Measurements from ENCODE around the gene PAFAH1B1. TPM values are rescaled to one million over a fixed set of nuclear protein-coding genes. Genes with fewer than 3 reads are reported as not detected.

PAFAH1B1 gene
- total RNA-seq, 2 experiments from 2014 or later = 120 to 123 TPM

DNA sequence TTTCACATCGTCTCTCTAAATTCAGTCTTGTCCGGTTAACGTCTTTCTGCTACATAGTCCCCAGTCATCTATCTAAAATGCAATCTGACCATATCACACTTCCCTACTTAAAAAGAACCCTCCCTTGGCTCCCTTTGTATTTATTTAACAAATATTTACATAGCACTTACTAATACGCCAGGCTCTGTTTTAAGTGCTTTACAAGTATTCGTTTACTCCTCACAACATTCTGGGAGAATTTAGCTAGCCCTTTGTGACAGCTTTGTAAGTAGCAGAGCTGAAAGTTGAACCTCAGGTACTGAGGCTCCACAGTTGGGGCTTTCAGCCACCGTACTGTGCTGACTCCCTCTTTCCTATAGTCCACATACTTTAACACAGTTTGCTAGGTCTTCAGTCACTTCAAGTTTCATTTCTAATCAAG, 9.2 kb downstream of the PAFAH1B1 start:
- H3K4me3 Mint-ChIP-seq = peak overlapping the region; percentile 7
- DNase-seq (no peak), ATAC-seq (ENCODE audit: poor library complexity) (no peak)
- CTCF ChIA-PET = interaction anchor here (1.3 kb wide), 1 partner anchor 9 kb away, joined by 3 read pairs; the partner anchor contains the start of gene PAFAH1B1
- peaks cover 30% of the 10 kb centered on the region for H3K36me3 Mint-ChIP-seq (ENCODE audit: low read depth)
- Histone ChIP-seq H3K27me3 (ENCODE audit: control insufficient read depth in 1 of 2, insufficient read depth in 2 of 2, low read length in 2 of 2) (no peaks in the 10 kb centered on the region), H3K4me3 (ENCODE audit: low read length) (no peak overlapping the region), H3K4me1 (ENCODE audit: insufficient read depth, low read length) (peaks cover 64% of the 10 kb centered on the region), H3K9me3 (ENCODE audit: control insufficient read depth in 1 of 2, insufficient read depth in 1 of 2, low read length in 2 of 2) (no peaks in the 10 kb centered on the region), H3K27ac (ENCODE audit: low read depth in 1 of 2, low read length in 2 of 2) (no peak overlapping the region), H3K36me3 (ENCODE audit: insufficient read depth, low read length) (peaks cover 12% of the 10 kb centered on the region)
- TF ChIP-seq, protein P1, sequence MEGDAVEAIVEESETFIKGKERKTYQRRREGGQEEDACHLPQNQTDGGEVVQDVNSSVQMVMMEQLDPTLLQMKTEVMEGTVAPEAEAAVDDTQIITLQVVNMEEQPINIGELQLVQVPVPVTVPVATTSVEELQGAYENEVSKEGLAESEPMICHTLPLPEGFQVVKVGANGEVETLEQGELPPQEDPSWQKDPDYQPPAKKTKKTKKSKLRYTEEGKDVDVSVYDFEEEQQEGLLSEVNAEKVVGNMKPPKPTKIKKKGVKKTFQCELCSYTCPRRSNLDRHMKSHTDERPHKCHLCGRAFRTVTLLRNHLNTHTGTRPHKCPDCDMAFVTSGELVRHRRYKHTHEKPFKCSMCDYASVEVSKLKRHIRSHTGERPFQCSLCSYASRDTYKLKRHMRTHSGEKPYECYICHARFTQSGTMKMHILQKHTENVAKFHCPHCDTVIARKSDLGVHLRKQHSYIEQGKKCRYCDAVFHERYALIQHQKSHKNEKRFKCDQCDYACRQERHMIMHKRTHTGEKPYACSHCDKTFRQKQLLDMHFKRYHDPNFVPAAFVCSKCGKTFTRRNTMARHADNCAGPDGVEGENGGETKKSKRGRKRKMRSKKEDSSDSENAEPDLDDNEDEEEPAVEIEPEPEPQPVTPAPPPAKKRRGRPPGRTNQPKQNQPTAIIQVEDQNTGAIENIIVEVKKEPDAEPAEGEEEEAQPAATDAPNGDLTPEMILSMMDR (IDR thresholded peaks at IDR 0.05) = no peak
- POLR2A ChIA-PET = interaction anchor here (0.9 kb wide), 1 partner anchor 11 kb away, joined by 3 read pairs; no protein-coding TSS in a partner anchor
- no peaks in the 10 kb centered on the region for H3K27me3 Mint-ChIP-seq
- H3K27ac Mint-ChIP-seq = peak overlapping the region; percentile 1
- peaks cover 63% of the 10 kb centered on the region for H3K4me1 Mint-ChIP-seq (ENCODE audit: low read depth)
- intact Hi-C loops (cut with DNase I, micrococcal nuclease) = no loop called here
- no peaks in the 10 kb centered on the region for H3K9me3 Mint-ChIP-seq

DNA sequence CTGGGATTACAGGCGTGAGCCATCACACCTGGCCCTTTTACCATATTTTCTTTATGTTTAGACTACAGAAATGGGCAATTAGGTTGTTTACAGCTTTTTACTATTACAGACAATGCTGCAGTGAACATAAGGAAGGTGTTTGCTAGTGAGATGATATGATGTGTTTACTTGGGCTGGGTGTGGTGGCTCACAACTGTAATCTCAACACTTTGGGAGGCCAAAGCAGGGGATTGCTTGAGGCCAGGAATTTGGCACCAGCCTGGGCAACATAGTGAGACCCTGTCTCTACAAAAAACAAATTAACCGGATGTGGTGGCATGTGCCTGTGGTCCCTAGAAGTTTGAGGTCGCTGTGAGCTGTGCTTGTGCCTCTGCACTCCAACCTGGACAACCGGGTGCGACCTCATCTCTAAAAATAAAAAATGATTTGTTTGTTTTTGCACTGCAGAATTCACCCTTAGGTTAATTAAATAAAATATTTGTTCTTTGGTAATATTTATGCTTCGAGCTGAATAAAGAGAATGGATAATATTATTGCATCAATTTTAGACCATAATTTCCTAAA, 15.0 kb downstream of the PAFAH1B1 start:
- no peak for DNase-seq
- intact Hi-C loops (cut with DNase I, micrococcal nuclease) = no loop called here
- ATAC-seq (ENCODE audit: poor library complexity) = no peak
- Histone ChIP-seq H3K27me3 (ENCODE audit: control insufficient read depth in 1 of 2, insufficient read depth in 2 of 2, low read length in 2 of 2) (no peaks in the 10 kb centered on the region), H3K27ac (ENCODE audit: low read depth in 1 of 2, low read length in 2 of 2) (no peak overlapping the region), H3K4me1 (ENCODE audit: insufficient read depth, low read length) (peaks cover 63% of the 10 kb centered on the region), H3K4me3 (ENCODE audit: low read length) (no peak overlapping the region), H3K9me3 (ENCODE audit: control insufficient read depth in 1 of 2, insufficient read depth in 1 of 2, low read length in 2 of 2) (no peaks in the 10 kb centered on the region), H3K36me3 (ENCODE audit: insufficient read depth, low read length) (peaks cover 18% of the 10 kb centered on the region)
- no peaks in the 10 kb centered on the region for H3K27me3 Mint-ChIP-seq
- no peaks in the 10 kb centered on the region for H3K9me3 Mint-ChIP-seq
- CTCF ChIA-PET = no interaction called here
- POLR2A ChIA-PET = interaction anchor here (3.4 kb wide), 1 partner anchor 14 kb away, joined by 9 read pairs; the partner anchor contains the start of gene PAFAH1B1
- no peak overlapping the region for H3K4me3 Mint-ChIP-seq
- peak overlapping the region; percentile 24 for H3K27ac Mint-ChIP-seq
- TF ChIP-seq, protein P1 (IDR thresholded peaks at IDR 0.05) = no peak
- H3K4me1 Mint-ChIP-seq (ENCODE audit: low read depth) = peaks cover 67% of the 10 kb centered on the region
- peaks cover 27% of the 10 kb centered on the region for H3K36me3 Mint-ChIP-seq (ENCODE audit: low read depth)

DNA sequence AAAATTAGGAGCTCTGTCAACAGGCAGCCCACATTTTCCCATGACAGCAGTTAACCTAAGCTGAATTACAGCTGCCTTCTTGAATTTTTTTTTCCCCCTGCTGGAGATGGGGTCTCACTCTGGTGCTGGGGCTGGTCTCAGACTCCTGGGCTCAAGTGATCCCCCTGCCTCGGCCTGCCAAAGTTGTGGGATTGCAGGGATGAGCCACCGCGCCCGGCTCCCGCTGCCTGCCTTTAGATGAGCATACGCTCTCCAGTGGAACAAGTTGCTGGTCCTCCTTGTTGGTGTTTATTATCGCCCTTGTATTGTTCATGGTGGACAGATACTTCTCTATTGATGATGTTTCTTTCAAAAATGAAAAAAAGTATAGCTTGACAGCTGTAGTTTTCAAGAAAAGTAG, 15.6 kb downstream of the PAFAH1B1 start:
- H3K27ac Mint-ChIP-seq = no peak overlapping the region
- Histone ChIP-seq H3K9me3 (ENCODE audit: control insufficient read depth in 1 of 2, insufficient read depth in 1 of 2, low read length in 2 of 2) (no peaks in the 10 kb centered on the region), H3K27ac (ENCODE audit: low read depth in 1 of 2, low read length in 2 of 2) (no peak overlapping the region), H3K4me3 (ENCODE audit: low read length) (no peak overlapping the region), H3K4me1 (ENCODE audit: insufficient read depth, low read length) (peaks cover 63% of the 10 kb centered on the region), H3K27me3 (ENCODE audit: control insufficient read depth in 1 of 2, insufficient read depth in 2 of 2, low read length in 2 of 2) (no peaks in the 10 kb centered on the region), H3K36me3 (ENCODE audit: insufficient read depth, low read length) (peaks cover 20% of the 10 kb centered on the region)
- no peak overlapping the region for H3K4me3 Mint-ChIP-seq
- peaks cover 29% of the 10 kb centered on the region for H3K36me3 Mint-ChIP-seq (ENCODE audit: low read depth)
- intact Hi-C loops (cut with DNase I, micrococcal nuclease) = no loop called here
- peaks cover 67% of the 10 kb centered on the region for H3K4me1 Mint-ChIP-seq (ENCODE audit: low read depth)
- ATAC-seq (ENCODE audit: poor library complexity) (no peak), DNase-seq (no peak)
- ChIA-PET CTCF (interaction anchor here (0.8 kb wide), 1 partner anchor 37 kb away, joined by 3 read pairs; no protein-coding TSS in a partner anchor), POLR2A (interaction anchor here (0.7 to 3.4 kb wide), 3 partner anchors 10 to 587 kb away, joined by 3 to 9 read pairs (median 3); partner anchors contain the start of gene PAFAH1B1)
- no peaks in the 10 kb centered on the region for H3K27me3 Mint-ChIP-seq
- no peaks in the 10 kb centered on the region for H3K9me3 Mint-ChIP-seq
- TF ChIP-seq, protein P1 (IDR thresholded peaks at IDR 0.05) = no peak
